AG09309 (cell line): ENCODE data around the gene SEZ6L.

Experiments used
- DNase-seq: peaks from one replicate; pipeline ENCODE4 v3.0.0-alpha.2; 2010; ENCODE audit warnings: low read depth
- H3K4me3 ChIP-seq: 2 replicates; pipeline ENCODE4 v1.5.1; 2011; ENCODE audit warnings: mild to moderate bottlenecking, low read depth, low read length, moderate library complexity; ENCODE audit not compliant: control insufficient read depth
- TF ChIP-seq, protein P1 (sequence below): IDR thresholded peaks from 2 replicates; pipeline ENCODE4 v1.5.1; 2011; ENCODE audit warnings: mild to moderate bottlenecking, low read depth, low read length, inconsistent platforms; ENCODE audit not compliant: insufficient read depth, control insufficient read depth; ENCODE audit errors: missing control alignments

The SEZ6L gene

DNA sequence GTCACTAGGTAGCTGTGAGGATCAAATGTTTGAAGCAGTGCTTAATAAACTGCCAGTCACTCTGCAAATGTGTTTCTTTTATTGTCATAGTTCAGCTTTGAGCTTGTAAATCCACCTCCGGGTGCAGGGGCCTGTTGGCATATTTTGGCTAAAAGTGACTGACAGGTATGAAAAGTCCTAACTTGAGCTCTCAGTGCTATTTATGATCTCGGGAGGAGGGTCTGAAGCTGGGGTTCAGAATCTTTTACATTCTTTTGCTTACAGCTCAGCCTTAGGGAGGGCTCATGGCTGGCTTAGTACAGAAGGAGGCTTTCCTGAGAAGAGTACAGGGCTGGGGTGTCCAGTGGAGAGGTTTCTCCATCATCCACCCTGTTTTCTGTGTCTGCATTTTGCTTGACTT lies 261.3 kb downstream of the SEZ6L start:
- no peak for DNase-seq
- H3K4me3 ChIP-seq, result no peak overlapping the region
- TF ChIP-seq, protein P1, sequence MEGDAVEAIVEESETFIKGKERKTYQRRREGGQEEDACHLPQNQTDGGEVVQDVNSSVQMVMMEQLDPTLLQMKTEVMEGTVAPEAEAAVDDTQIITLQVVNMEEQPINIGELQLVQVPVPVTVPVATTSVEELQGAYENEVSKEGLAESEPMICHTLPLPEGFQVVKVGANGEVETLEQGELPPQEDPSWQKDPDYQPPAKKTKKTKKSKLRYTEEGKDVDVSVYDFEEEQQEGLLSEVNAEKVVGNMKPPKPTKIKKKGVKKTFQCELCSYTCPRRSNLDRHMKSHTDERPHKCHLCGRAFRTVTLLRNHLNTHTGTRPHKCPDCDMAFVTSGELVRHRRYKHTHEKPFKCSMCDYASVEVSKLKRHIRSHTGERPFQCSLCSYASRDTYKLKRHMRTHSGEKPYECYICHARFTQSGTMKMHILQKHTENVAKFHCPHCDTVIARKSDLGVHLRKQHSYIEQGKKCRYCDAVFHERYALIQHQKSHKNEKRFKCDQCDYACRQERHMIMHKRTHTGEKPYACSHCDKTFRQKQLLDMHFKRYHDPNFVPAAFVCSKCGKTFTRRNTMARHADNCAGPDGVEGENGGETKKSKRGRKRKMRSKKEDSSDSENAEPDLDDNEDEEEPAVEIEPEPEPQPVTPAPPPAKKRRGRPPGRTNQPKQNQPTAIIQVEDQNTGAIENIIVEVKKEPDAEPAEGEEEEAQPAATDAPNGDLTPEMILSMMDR, result no peak

DNA sequence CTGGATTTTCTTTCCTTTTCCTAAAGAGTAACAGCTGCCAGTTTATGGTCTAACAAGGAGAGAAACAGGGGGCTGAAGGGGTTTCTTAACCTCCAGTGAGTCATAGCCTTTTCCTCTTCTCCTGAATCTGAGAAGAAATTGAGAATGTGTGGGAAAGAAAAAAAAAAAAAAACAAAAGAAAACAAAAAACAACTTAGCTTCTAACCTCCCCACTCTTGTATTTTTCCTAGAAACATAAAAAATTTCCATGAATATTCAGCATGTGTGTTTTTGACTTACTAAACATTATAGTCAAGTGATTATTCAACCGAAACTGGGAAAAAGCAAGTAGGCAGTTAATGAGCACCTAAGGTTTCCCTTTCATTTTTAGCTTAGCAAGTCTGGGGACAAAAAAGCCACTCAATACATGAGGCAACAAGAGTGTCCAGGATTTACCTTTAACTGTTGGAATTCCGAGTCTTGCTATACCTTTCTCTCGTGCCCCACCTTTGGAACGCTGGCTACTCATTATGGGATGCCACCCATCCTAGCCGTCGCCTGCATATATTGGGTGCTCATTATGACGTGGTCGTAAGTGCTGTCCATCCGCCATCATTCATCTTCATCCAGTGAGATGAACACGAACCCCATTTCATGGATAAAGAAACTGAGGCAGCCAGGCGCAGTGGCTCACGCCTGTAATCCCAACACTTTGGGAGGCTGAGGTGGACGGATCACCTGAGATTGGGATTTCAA lies 262.2 kb downstream of the SEZ6L start:
- H3K4me3 ChIP-seq, result no peak overlapping the region
- no peak for DNase-seq
- TF ChIP-seq, protein P1, result no peak

DNA sequence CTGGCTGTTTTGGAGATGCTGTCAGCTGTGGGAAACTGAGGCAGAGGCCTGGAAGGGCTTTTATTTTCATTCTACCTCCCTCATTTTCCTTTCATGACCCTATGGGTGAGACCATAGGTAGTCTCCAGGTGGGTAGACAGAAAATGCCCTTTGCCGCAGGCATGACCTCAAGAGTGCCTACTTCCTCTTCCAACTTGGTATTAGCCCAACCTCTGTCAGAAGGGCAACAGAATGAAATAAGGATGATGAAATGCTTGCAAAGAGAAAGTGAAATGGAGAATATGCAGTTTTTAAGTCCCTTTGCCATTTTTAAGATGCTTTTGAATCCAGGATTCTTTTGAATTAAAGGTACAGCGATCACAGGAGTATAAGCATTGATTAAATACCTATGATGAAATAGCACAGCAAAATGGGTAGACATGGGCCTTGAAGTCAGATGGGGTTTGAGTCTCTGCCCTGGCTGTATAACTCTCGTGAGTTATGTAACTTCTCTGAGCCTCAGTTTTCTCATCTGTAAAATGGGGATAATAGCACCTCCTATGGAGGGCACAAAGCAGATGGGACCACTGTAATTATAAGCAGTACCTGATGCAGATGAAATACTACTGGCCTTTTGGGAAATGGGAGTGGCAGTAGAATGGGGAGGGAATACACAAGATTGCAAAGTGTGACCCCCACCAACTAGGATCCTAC lies 263.5 kb downstream of the SEZ6L start:
- TF ChIP-seq, protein P1, result no peak
- no peak for DNase-seq
- no peak overlapping the region for H3K4me3 ChIP-seq
